Uterus (tissue), 4 donors: ENCODE results near the gene ZNF584. TPM values are rescaled to one million over a fixed set of nuclear protein-coding genes. Genes with fewer than 3 reads are reported as not detected.
A peak's percentile ranks its signal among the peaks of the same experiment; 100 is the strongest.
"Not testable (repeated sequence)": the region's sequence is repeated elsewhere in the genome, so short reads cannot be mapped to it uniquely, and the experiment has no call there.

Source experiments
- DNase-seq, 2 donors: peaks; one replicate each; pipeline ENCODE4 v3.0.0-alpha.2; 2019 to 2020
- H3K27ac ChIP-seq, 2 donors: fragments of 200-600 bp; sonication (generic); 1 replicate in 1 of 2; 2 replicates in 1 of 2; pipeline ENCODE4 v1.5.1; 2016 to 2018
- H3K27me3 ChIP-seq, 2 donors: fragments of 200-600 bp; sonication (generic); one replicate each; pipeline ENCODE4 v1.5.1; 2018 to 2019; ENCODE audit warnings: control low read depth in 1 of 2
- H3K36me3 ChIP-seq, 2 donors: fragments of 200-600 bp; sonication (generic); one replicate each; pipeline ENCODE4 v1.5.1; 2019; ENCODE audit warnings: control low read depth in 1 of 2
- H3K4me1 ChIP-seq, 2 donors: fragments of 200-600 bp; sonication (generic); one replicate each; pipeline ENCODE4 v1.5.1; 2018 to 2019; ENCODE audit warnings: control low read depth in 1 of 2
- H3K4me3 ChIP-seq, 2 donors: fragments of 200-600 bp; sonication (generic); 1 replicate in 1 of 2; 2 replicates in 1 of 2; pipeline ENCODE4 v1.5.1; 2018 to 2019; ENCODE audit warnings: mild to moderate bottlenecking in 1 of 2
- H3K9me3 ChIP-seq, 2 donors: fragments of 200-600 bp; sonication (generic); one replicate each; pipeline ENCODE4 v1.5.1; 2019; ENCODE audit warnings: control low read depth in 1 of 2
- POLR2A ChIP-seq, 2 donors: fragments of 450-650 bp; IDR thresholded peaks; one replicate each; pipeline ENCODE4 v1.6.1; 2016; ENCODE audit warnings: antibody characterized with exemption in 2 of 2, mild to moderate bottlenecking in 1 of 2, moderate library complexity in 1 of 2
- intact Hi-C: fragments of 100-400 bp; cut with DNase I; formaldehyde crosslinking; loops from one replicate; pipeline ENCODE4 v1.15.1; 2023; ENCODE audit warnings: low total_unique reads
- total RNA-seq, 4 donors: library from RNA; depleted of rRNA in 3 of 4; stranded (reverse); fragments of >200 nt in 3 of 4; gene quantifications; one replicate each; pipeline versions ENCODE4 v1.1.0 to v1.2.4, GENCODE V29; 2014 to 2023
- TF ChIP-seq, protein P1 (sequence below), 4 experiments: fragments of 200-600 bp in 2 of 4; fragments of 450-650 bp in 2 of 4; sonication (generic) in 2 of 4; IDR thresholded peaks; one replicate each; pipeline ENCODE4 v1.5.1; 2016 to 2019; ENCODE audit warnings: antibody characterized with exemption in 4 of 4, mild to moderate bottlenecking in 2 of 4, moderate library complexity in 1 of 4
- donor health status: DM: yes; HTN: yes; CAD: no.

The ZNF584 gene
- total RNA-seq, 4 donors from 2014 or later = 1.5 to 26.6 (median 16.4) TPM

DNA sequence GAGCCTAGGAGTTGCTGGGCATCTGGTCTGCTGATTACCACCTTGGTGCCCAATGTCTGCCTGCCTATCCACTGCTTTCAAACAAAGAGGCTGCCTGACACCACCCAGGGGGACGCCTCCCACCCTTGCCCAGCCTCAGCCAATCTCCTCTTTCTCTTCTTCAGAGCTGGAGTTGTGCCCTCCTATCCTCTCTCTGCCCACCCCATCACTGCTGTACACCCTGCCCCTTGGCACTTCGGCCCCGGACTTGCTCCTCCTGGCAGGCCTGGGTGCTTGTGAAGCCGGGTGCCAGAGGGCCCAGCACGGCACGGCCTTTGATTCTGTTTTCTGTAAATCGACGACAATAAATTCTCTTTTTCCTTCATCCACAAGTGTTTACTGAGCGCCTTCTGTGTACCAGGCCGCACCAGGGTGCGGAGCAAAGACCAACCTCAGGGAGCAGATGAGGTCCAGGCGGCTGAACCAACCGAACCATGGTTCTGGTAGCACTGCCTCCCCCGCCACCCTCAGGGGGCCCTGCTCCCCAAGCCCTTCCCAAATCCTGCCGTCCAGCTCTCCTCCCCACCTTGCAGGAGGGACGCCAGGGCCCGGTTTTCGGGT is 8.0 kb upstream of the ZNF584 start:
- no peaks in the 10 kb centered on the region for H3K9me3 ChIP-seq
- H3K4me1 ChIP-seq = peaks cover 0 to 12% of the 10 kb centered on the region in 2 donors
- peak overlapping the region; percentile 30 to 33 for H3K27ac ChIP-seq
- intact Hi-C loops = no loop called here
- H3K36me3 ChIP-seq = no peaks in the 10 kb centered on the region
- peak overlapping the region; percentile 44 to 72 for H3K4me3 ChIP-seq
- TF ChIP-seq, protein P1, sequence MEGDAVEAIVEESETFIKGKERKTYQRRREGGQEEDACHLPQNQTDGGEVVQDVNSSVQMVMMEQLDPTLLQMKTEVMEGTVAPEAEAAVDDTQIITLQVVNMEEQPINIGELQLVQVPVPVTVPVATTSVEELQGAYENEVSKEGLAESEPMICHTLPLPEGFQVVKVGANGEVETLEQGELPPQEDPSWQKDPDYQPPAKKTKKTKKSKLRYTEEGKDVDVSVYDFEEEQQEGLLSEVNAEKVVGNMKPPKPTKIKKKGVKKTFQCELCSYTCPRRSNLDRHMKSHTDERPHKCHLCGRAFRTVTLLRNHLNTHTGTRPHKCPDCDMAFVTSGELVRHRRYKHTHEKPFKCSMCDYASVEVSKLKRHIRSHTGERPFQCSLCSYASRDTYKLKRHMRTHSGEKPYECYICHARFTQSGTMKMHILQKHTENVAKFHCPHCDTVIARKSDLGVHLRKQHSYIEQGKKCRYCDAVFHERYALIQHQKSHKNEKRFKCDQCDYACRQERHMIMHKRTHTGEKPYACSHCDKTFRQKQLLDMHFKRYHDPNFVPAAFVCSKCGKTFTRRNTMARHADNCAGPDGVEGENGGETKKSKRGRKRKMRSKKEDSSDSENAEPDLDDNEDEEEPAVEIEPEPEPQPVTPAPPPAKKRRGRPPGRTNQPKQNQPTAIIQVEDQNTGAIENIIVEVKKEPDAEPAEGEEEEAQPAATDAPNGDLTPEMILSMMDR (IDR thresholded peaks at IDR 0.05) = no peak
- TF ChIP-seq POLR2A (IDR thresholded peaks at IDR 0.05) = no peak
- peaks cover 0 to 5% of the 10 kb centered on the region in 2 donors for H3K27me3 ChIP-seq
- DNase-seq = no peak

GRCh38 chr19:58400916-58401839 is 7.3 kb upstream of the ZNF584 start:
- H3K9me3 ChIP-seq = no peaks in the 10 kb centered on the region
- DNase-seq = peak; percentile 99 to 100
- peak overlapping the region; percentile 51 to 72 for H3K4me3 ChIP-seq
- no peaks in the 10 kb centered on the region for H3K36me3 ChIP-seq
- TF ChIP-seq, protein P1 (IDR thresholded peaks at IDR 0.05) = peak in 1 of 4 experiments; percentile 10
- TF ChIP-seq POLR2A (IDR thresholded peaks at IDR 0.05) = peak; percentile 38 to 59
- H3K4me1 ChIP-seq = peaks cover 0 to 10% of the 10 kb centered on the region in 2 donors
- peaks cover 0 to 5% of the 10 kb centered on the region in 2 donors for H3K27me3 ChIP-seq
- intact Hi-C loops = no loop called here
- peak overlapping the region; percentile 47 to 68 for H3K27ac ChIP-seq

DNA sequence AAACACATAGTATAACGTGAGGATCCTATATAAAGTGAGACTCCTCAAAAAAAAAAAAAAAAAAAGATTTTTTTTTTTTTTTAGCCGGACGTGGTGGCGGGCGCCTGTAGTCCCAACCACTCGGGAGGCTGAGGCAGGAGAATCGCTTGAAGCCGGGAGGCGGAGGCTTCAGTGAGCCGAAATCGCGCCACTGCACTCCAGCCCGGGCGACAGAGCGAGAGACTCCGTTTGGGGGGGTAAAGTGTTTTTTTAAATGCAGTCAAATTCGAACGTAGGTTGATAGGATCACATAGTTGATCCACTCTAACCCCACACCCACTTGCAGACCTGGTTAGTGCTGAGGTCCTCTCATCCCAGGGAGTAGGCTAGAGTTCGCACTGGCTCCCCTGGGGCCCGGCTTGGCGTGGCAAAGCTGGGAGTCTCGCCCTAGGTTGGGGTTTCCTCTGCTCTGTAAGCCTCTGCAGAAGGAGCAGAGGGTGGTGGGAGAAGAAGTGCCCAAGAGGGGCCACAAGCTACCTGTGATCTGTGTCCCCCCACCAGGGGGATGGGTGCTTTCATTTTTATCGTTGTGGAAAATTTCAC is 6.5 kb upstream of the ZNF584 start:
- TF ChIP-seq, protein P1 (IDR thresholded peaks at IDR 0.05) = no peak
- TF ChIP-seq POLR2A (IDR thresholded peaks at IDR 0.05) = no peak
- H3K9me3 ChIP-seq = no peaks in the 10 kb centered on the region
- peaks cover 0 to under 1% of the 10 kb centered on the region in 2 donors for H3K27me3 ChIP-seq
- DNase-seq = no peak
- peak overlapping the region in 1 of 2 donors; percentile 68 for H3K27ac ChIP-seq
- intact Hi-C loops = no loop called here
- peak overlapping the region; percentile 51 to 72 for H3K4me3 ChIP-seq
- H3K4me1 ChIP-seq = peaks cover 0 to 9% of the 10 kb centered on the region in 2 donors
- H3K36me3 ChIP-seq = no peaks in the 10 kb centered on the region

GRCh38 chr19:58403920-58404478 is 4.5 kb upstream of the ZNF584 start:
- H3K36me3 ChIP-seq, DNase-seq, H3K27me3 ChIP-seq, intact Hi-C loops, H3K27ac ChIP-seq, H3K4me3 ChIP-seq, H3K9me3 ChIP-seq: not testable (repeated sequence)
- H3K4me1 ChIP-seq = peaks cover 0 to 13% of the 10 kb centered on the region in 2 donors

DNA sequence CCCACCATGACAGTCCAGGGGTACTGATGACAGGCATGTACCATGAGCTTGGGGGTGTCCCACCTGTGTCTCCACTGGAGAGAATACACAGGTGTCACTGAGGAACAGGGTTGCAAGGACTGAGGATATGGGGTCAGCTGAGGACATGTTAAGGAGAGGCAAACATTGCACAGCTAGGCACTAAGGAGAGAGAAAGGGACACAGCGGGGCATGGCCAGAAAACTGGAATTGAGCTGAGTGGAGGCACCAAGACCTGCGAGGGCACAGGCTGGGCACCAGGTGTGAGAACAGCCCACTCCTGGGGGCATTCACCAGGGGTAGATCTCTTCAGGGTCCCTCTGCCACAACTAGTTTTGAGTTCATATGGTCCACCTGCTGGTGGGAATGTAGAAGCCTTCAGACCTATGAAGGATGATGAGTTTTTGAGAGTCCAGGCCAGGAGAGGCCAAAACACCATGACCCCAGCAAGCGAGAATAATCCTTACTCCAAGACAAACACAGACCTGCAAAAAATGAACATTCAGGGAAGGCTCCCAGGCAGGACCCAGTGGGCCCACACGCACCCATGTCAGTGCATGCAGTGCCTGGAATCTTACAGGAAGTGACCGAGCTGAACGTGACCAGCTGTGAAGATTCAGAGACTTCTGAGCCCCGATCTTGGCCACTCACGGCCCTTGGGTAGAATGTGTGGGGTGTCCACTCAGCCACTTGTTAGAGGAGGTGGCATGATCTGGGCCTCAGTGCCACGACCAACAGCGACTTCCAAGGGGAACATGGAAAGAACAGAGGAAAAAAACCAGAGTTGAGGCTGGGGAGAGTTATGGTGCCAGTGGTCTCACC is 1.4 kb upstream of the ZNF584 start:
- Histone ChIP-seq H3K36me3 (no peaks in the 10 kb centered on the region), H3K27ac (no peak overlapping the region), H3K4me3 (peak overlapping the region; percentile 80 to 93), H3K4me1 (peaks cover 0 to 12% of the 10 kb centered on the region in 2 donors), H3K9me3 (no peaks in the 10 kb centered on the region), H3K27me3 (no peaks in the 10 kb centered on the region)
- intact Hi-C loops = no loop called here
- TF ChIP-seq POLR2A (IDR thresholded peaks at IDR 0.05) = no peak
- TF ChIP-seq, protein P1 (IDR thresholded peaks at IDR 0.05) = no peak
- no peak for DNase-seq
